GM18858 (cell line): ENCODE results near the gene CCZ1B.
"Not testable (repeated sequence)": the region's sequence is repeated elsewhere in the genome, so short reads cannot be mapped to it uniquely, and the experiment has no call there.

Experiments
- ATAC-seq: cut with Tn5 transposase; IDR thresholded peaks from one replicate; pipeline ENCODE4 v1.9.1; 2021; ENCODE audit not compliant: unreplicated experiment

CCZ1B gene

GRCh38 chr7:6749335-6749734 is 76.7 kb downstream of the CCZ1B start:
- ATAC-seq, result not testable (repeated sequence)
